MM.1S (cell line): ENCODE results near the gene CTNND1.

ENCODE experiments used
- DNase-seq: peaks from one replicate; pipeline ENCODE4 v3.0.0-alpha.2; 2015
- H2AFZ ChIP-seq: fragments of 300-600 bp; sonication (generic); 2 replicates; pipeline ENCODE4 v1.6.0; 2016; ENCODE audit warnings: antibody characterized with exemption, low read length
- H3F3A ChIP-seq: fragments of 300-600 bp; sonication (generic); 2 replicates; pipeline ENCODE4 v1.6.1; 2016; ENCODE audit warnings: mild to moderate bottlenecking, antibody characterized with exemption, low read length, moderate library complexity, mixed read lengths; ENCODE audit not compliant: insufficient read depth
- H3K27ac ChIP-seq: fragments of 300-600 bp; sonication (generic); 2 replicates; pipeline ENCODE4 v1.5.1; 2016; ENCODE audit warnings: mild to moderate bottlenecking, low read length
- H3K27me3 ChIP-seq: fragments of 300-600 bp; sonication (generic); replicated peaks from 2 replicates; pipeline ENCODE4 v1.6.0; 2016; ENCODE audit warnings: low read length; ENCODE audit not compliant: insufficient read depth
- H3K36me3 ChIP-seq: fragments of 300-600 bp; sonication (generic); replicated peaks from 2 replicates; pipeline ENCODE4 v1.6.1; 2016; ENCODE audit warnings: mild to moderate bottlenecking, low read length, mixed read lengths; ENCODE audit not compliant: insufficient read depth
- H3K4me1 ChIP-seq: fragments of 300-600 bp; sonication (generic); 2 replicates; pipeline ENCODE4 v1.6.1; 2016; ENCODE audit warnings: low read length, mixed read lengths
- H3K4me2 ChIP-seq: fragments of 300-600 bp; sonication (generic); 2 replicates; pipeline ENCODE4 v1.6.0; 2016; ENCODE audit warnings: low read depth, low read length
- H3K4me3 ChIP-seq: fragments of 300-600 bp; sonication (generic); 2 replicates; pipeline ENCODE4 v1.5.1; 2016; ENCODE audit warnings: low read length, mixed read lengths
- H3K79me2 ChIP-seq: fragments of 300-600 bp; sonication (generic); 2 replicates; pipeline ENCODE4 v1.6.1; 2016; ENCODE audit warnings: mixed run types, low read length, mixed read lengths
- H3K9ac ChIP-seq: fragments of 300-600 bp; sonication (generic); 2 replicates; pipeline ENCODE4 v1.6.1; 2016; ENCODE audit warnings: low read length, mixed read lengths
- H3K9me2 ChIP-seq: fragments of 300-600 bp; sonication (generic); replicated peaks from 2 replicates; pipeline ENCODE4 v1.6.1; 2016; ENCODE audit warnings: mild to moderate bottlenecking, low read length, mixed read lengths; ENCODE audit not compliant: insufficient read depth
- H3K9me3 ChIP-seq: fragments of 300-600 bp; sonication (generic); replicated peaks from 2 replicates; pipeline ENCODE4 v1.6.1; 2016; ENCODE audit warnings: mild to moderate bottlenecking, low read length, mixed read lengths; ENCODE audit not compliant: insufficient read depth
- H4K20me1 ChIP-seq: fragments of 300-600 bp; sonication (generic); 2 replicates; pipeline ENCODE4 v1.6.1; 2016; ENCODE audit warnings: mild to moderate bottlenecking, low read length, moderate library complexity, mixed read lengths; ENCODE audit not compliant: insufficient read depth
- CTCF ChIP-seq: fragments of 300-600 bp; sonication (generic); IDR thresholded peaks from 2 replicates; pipeline ENCODE4 v1.5.1; 2016; ENCODE audit warnings: antibody characterized with exemption, low read length, mixed read lengths
- EZH2 ChIP-seq: fragments of 300-600 bp; sonication (generic); optimal IDR thresholded peaks from 2 replicates; pipeline ENCODE3; 2017; ENCODE audit warnings: low read depth, mild to moderate bottlenecking, antibody characterized with exemption, low read length, mixed read lengths
- EZH2phosphoT487 ChIP-seq: fragments of 300-600 bp; sonication (generic); IDR thresholded peaks from 2 replicates; pipeline ENCODE4 v1.6.1; 2018; ENCODE audit warnings: antibody characterized with exemption, low read length

CTNND1 gene

GRCh38 chr11:57777969-57778317, 16.3 kb downstream of the CTNND1 start:
- Histone ChIP-seq H3K79me2 (no peaks in the 10 kb centered on the region), H3K9ac (no peak overlapping the region), H3K36me3 (no peaks in the 10 kb centered on the region), H3K4me2 (no peak overlapping the region), H3K27me3 (no peaks in the 10 kb centered on the region), H3K27ac (no peak overlapping the region), H3F3A (no peaks in the 10 kb centered on the region), H3K9me2 (no peaks in the 10 kb centered on the region), H3K9me3 (no peaks in the 10 kb centered on the region), H3K4me3 (no peak overlapping the region), H3K4me1 (no peaks in the 10 kb centered on the region), H2AFZ (no peak overlapping the region), H4K20me1 (no peaks in the 10 kb centered on the region)
- DNase-seq: no peak
- no peak for TF ChIP-seq EZH2phosphoT487
- no peak for TF ChIP-seq CTCF
- no peak for TF ChIP-seq EZH2

- no peak overlapping the region for H2AFZ ChIP-seq
- H3K4me3 ChIP-seq: no peak overlapping the region
- H3K9ac ChIP-seq: no peak overlapping the region
- no peaks in the 10 kb centered on the region for H3K4me1 ChIP-seq
- TF ChIP-seq EZH2phosphoT487: no peak
- no peak overlapping the region for H3K27ac ChIP-seq
- no peaks in the 10 kb centered on the region for H3K9me3 ChIP-seq
- H3F3A ChIP-seq: no peaks in the 10 kb centered on the region
- no peaks in the 10 kb centered on the region for H4K20me1 ChIP-seq
- H3K36me3 ChIP-seq: no peaks in the 10 kb centered on the region
- no peak for DNase-seq
- H3K4me2 ChIP-seq: no peak overlapping the region
- no peaks in the 10 kb centered on the region for H3K27me3 ChIP-seq
- no peaks in the 10 kb centered on the region for H3K79me2 ChIP-seq
- H3K9me2 ChIP-seq: no peaks in the 10 kb centered on the region
Measured at GRCh38 chr11:57778318-57779037, 16.9 kb downstream of the CTNND1 start.

GRCh38 chr11:57779276-57779675, 17.7 kb downstream of the CTNND1 start:
- no peak overlapping the region for H3K9ac ChIP-seq
- H4K20me1 ChIP-seq: no peaks in the 10 kb centered on the region
- DNase-seq: no peak
- H3K4me3 ChIP-seq: no peak overlapping the region
- TF ChIP-seq EZH2phosphoT487 (no peak), CTCF (no peak), EZH2 (no peak)
- H2AFZ ChIP-seq: no peak overlapping the region
- H3K9me3 ChIP-seq: no peaks in the 10 kb centered on the region
- no peak overlapping the region for H3K4me2 ChIP-seq
- no peaks in the 10 kb centered on the region for H3K79me2 ChIP-seq
- H3K9me2 ChIP-seq: no peaks in the 10 kb centered on the region
- no peaks in the 10 kb centered on the region for H3F3A ChIP-seq
- H3K27me3 ChIP-seq: no peaks in the 10 kb centered on the region
- H3K4me1 ChIP-seq: no peaks in the 10 kb centered on the region
- H3K27ac ChIP-seq: no peak overlapping the region
- no peaks in the 10 kb centered on the region for H3K36me3 ChIP-seq

- Histone ChIP-seq H3K27ac (no peak overlapping the region), H3K79me2 (no peaks in the 10 kb centered on the region), H3K27me3 (no peaks in the 10 kb centered on the region), H3K9me2 (no peaks in the 10 kb centered on the region), H2AFZ (no peak overlapping the region), H3K4me3 (no peak overlapping the region), H3K9me3 (no peaks in the 10 kb centered on the region), H3K9ac (no peak overlapping the region), H3K4me2 (no peak overlapping the region), H4K20me1 (no peaks in the 10 kb centered on the region), H3K4me1 (no peaks in the 10 kb centered on the region), H3K36me3 (no peaks in the 10 kb centered on the region), H3F3A (no peaks in the 10 kb centered on the region)
- no peak for TF ChIP-seq EZH2phosphoT487
- TF ChIP-seq CTCF: no peak
- TF ChIP-seq EZH2: no peak
- no peak for DNase-seq
Measured at GRCh38 chr11:57781529-57781943, 19.9 kb downstream of the CTNND1 start.
